Measurements from ENCODE around the gene BCL7A. TPM values are rescaled to one million over a fixed set of nuclear protein-coding genes. Genes with fewer than 3 reads are reported as not detected.
"Not testable (repeated sequence)": the region's sequence is repeated elsewhere in the genome, so short reads cannot be mapped to it uniquely, and the experiment has no call there.

Gene BCL7A
- polyA plus RNA-seq, 3 donors: 39.8 to 45.1 (median 40.7) TPM

GRCh38 chr12:122022393-122023338 is 982 bp downstream of the BCL7A start:
- DNase-seq: no peak

GRCh38 chr12:122023339-122024131 is 1.9 kb downstream of the BCL7A start:
- DNase-seq: no peak

GRCh38 chr12:122024132-122024785 is 2.6 kb downstream of the BCL7A start:
- DNase-seq: no peak

- DNase-seq: no peak
Measured at GRCh38 chr12:122026706-122027333, 5.1 kb downstream of the BCL7A start.

- no peak for DNase-seq
Measured at GRCh38 chr12:122028165-122028904, 6.7 kb downstream of the BCL7A start.

- no peak for DNase-seq
Measured at GRCh38 chr12:122028905-122029560, 7.3 kb downstream of the BCL7A start.

GRCh38 chr12:122029620-122030423 is 8.1 kb downstream of the BCL7A start:
- no peak for DNase-seq

- no peak for DNase-seq
Measured at GRCh38 chr12:122030424-122031035, 8.8 kb downstream of the BCL7A start.

GRCh38 chr12:122031342-122032216 is 9.9 kb downstream of the BCL7A start:
- no peak for DNase-seq

- DNase-seq: no peak
Measured at GRCh38 chr12:122032580-122032979, 10.9 kb downstream of the BCL7A start.

GRCh38 chr12:122035292-122035691 is 13.6 kb downstream of the BCL7A start:
- DNase-seq: no peak

GRCh38 chr12:122036153-122036552 is 14.5 kb downstream of the BCL7A start:
- no peak for DNase-seq

GRCh38 chr12:122040579-122041386 is 19.1 kb downstream of the BCL7A start:
- DNase-seq: peak; percentile 78

- DNase-seq: not testable (repeated sequence)
Measured at GRCh38 chr12:122041458-122041857, 19.8 kb downstream of the BCL7A start.

- DNase-seq: no peak
Measured at GRCh38 chr12:122042910-122043309, 21.2 kb downstream of the BCL7A start.

- no peak for DNase-seq
Measured at GRCh38 chr12:122043476-122043875, 21.8 kb downstream of the BCL7A start.

GRCh38 chr12:122045262-122045661 is 23.6 kb downstream of the BCL7A start:
- no peak for DNase-seq
